Measurements from ENCODE around the gene DOK3. TPM values are rescaled to one million over a fixed set of nuclear protein-coding genes. Genes with fewer than 3 reads are reported as not detected.

Gene DOK3
- total and polyA plus RNA-seq, 2 experiments from 2014 or later, result 3.1 to 3.5 TPM

DNA sequence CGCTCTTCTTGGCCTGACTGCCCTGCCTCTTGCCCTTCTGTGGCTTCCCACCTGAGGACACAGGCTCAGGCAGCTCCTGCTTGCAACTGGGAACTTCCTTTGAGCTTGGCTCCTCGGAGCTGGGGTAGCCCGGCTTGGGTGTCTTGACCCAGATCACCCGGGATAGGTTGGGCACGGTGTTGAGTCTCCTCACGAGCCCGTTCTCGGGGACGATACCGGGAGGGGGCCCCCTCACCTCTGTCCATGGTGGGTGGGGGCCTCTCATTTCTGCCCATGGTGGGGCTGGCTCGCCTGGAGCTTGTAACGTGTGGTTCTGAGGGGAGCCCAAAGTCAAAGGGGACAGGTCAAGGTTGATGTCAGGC, 14.9 kb upstream of the DOK3 start:
- no peaks in the 10 kb centered on the region for H3K9me3 ChIP-seq (ENCODE audit: low read depth)
- H4K20me1 ChIP-seq (ENCODE audit: insufficient read depth, poor library complexity, severe bottlenecking), result no peaks in the 10 kb centered on the region
- no peak overlapping the region for H3K4me2 ChIP-seq
- TF ChIP-seq EZH2phosphoT487 (IDR thresholded peaks at IDR 0.05; ENCODE audit: low read depth, severe bottlenecking, unreplicated experiment), result no peak
- TF ChIP-seq CTCF (IDR thresholded peaks at IDR 0.05; ENCODE audit: poor library complexity), result no peak
- TF ChIP-seq EZH2 (IDR thresholded peaks at IDR 0.05; ENCODE audit: borderline replicate concordance), result no peak
- no peak overlapping the region for H3K27ac ChIP-seq
- 96% methylated on average over 11 of the region's 12 CpGs for WGBS (ENCODE audit: low lambda C conversion rate, missing lambda C conversion rate)
- no peak overlapping the region for H2AFZ ChIP-seq
- H3K4me1 ChIP-seq (ENCODE audit: insufficient read depth), result no peaks in the 10 kb centered on the region
- DNase-seq (ENCODE audit: low spot score), result no peak
- peaks cover 2% of the 10 kb centered on the region for H3K79me2 ChIP-seq
- no peaks in the 10 kb centered on the region for H3K36me3 ChIP-seq (replicated peaks; ENCODE audit: insufficient read depth, low read depth)
- H3K9me2 ChIP-seq (replicated peaks; ENCODE audit: insufficient read depth), result no peaks in the 10 kb centered on the region
- no peak overlapping the region for H3K4me3 ChIP-seq
- H3K27me3 ChIP-seq, result no peaks in the 10 kb centered on the region

GRCh38 chr5:177523711-177524538, 14.3 kb upstream of the DOK3 start:
- Histone ChIP-seq H4K20me1 (ENCODE audit: insufficient read depth, poor library complexity, severe bottlenecking) (no peaks in the 10 kb centered on the region), H3K27me3 (no peaks in the 10 kb centered on the region), H3K36me3 (replicated peaks; ENCODE audit: insufficient read depth, low read depth) (no peaks in the 10 kb centered on the region), H3K27ac (no peak overlapping the region), H3K79me2 (peaks cover 6% of the 10 kb centered on the region), H3K4me3 (no peak overlapping the region), H3K9me2 (replicated peaks; ENCODE audit: insufficient read depth) (no peaks in the 10 kb centered on the region), H3K4me1 (ENCODE audit: insufficient read depth) (no peaks in the 10 kb centered on the region), H2AFZ (no peak overlapping the region), H3K4me2 (no peak overlapping the region), H3K9me3 (ENCODE audit: low read depth) (no peaks in the 10 kb centered on the region)
- TF ChIP-seq EZH2phosphoT487 (IDR thresholded peaks at IDR 0.05; ENCODE audit: low read depth, severe bottlenecking, unreplicated experiment) (no peak), EZH2 (IDR thresholded peaks at IDR 0.05; ENCODE audit: borderline replicate concordance) (no peak), CTCF (IDR thresholded peaks at IDR 0.05; ENCODE audit: poor library complexity) (no peak)
- over 99% methylated on average over 17 of the region's 19 CpGs for WGBS (ENCODE audit: low lambda C conversion rate, missing lambda C conversion rate)
- no peak for DNase-seq (ENCODE audit: low spot score)

- no peaks in the 10 kb centered on the region for H3K9me3 ChIP-seq (ENCODE audit: low read depth)
- no peaks in the 10 kb centered on the region for H4K20me1 ChIP-seq (ENCODE audit: insufficient read depth, poor library complexity, severe bottlenecking)
- H3K27ac ChIP-seq, result no peak overlapping the region
- H3K4me1 ChIP-seq (ENCODE audit: insufficient read depth), result peaks cover 1% of the 10 kb centered on the region
- DNase-seq (ENCODE audit: low spot score), result no peak
- TF ChIP-seq EZH2 (IDR thresholded peaks at IDR 0.05; ENCODE audit: borderline replicate concordance), result no peak
- no peak for TF ChIP-seq CTCF (IDR thresholded peaks at IDR 0.05; ENCODE audit: poor library complexity)
- no peak for TF ChIP-seq EZH2phosphoT487 (IDR thresholded peaks at IDR 0.05; ENCODE audit: low read depth, severe bottlenecking, unreplicated experiment)
- H3K27me3 ChIP-seq, result no peaks in the 10 kb centered on the region
- H3K4me2 ChIP-seq, result no peak overlapping the region
- no peak overlapping the region for H3K4me3 ChIP-seq
- H3K36me3 ChIP-seq (replicated peaks; ENCODE audit: insufficient read depth, low read depth), result no peaks in the 10 kb centered on the region
- no peak overlapping the region for H2AFZ ChIP-seq
- H3K79me2 ChIP-seq, result peaks cover 10% of the 10 kb centered on the region
- WGBS (ENCODE audit: low lambda C conversion rate, missing lambda C conversion rate), result 94% methylated on average over 2 of the region's 2 CpGs
- H3K9me2 ChIP-seq (replicated peaks; ENCODE audit: insufficient read depth), result no peaks in the 10 kb centered on the region
Measured at GRCh38 chr5:177520916-177521513, 11.4 kb upstream of the DOK3 start.
